Astrocyte of the spinal cord (primary cell): ENCODE data around the gene HHIPL1.

Source experiments
- DNase-seq: peaks from one replicate; pipeline ENCODE4 v3.0.0; 2011; ENCODE audit warnings: low read depth, low spot score
- H3K4me3 ChIP-seq: 2 replicates; pipeline ENCODE4 v1.5.1; 2011; ENCODE audit warnings: low read depth, mild to moderate bottlenecking, low read length, moderate library complexity
- in situ Hi-C: cut with HindIII; loops from 2 replicates; pipeline ENCODE4 v1.10.0; 2017; ENCODE audit warnings: low sequenced_read_pairs
- TF ChIP-seq, protein P1 (sequence below): IDR thresholded peaks from 2 replicates; pipeline ENCODE4 v1.5.1; 2012; ENCODE audit warnings: low read depth, mild to moderate bottlenecking, low read length, inconsistent platforms

The HHIPL1 gene

GRCh38 chr14:99674776-99675381, 29.9 kb downstream of the HHIPL1 start:
- no peak overlapping the region for H3K4me3 ChIP-seq
- DNase-seq, result no peak
- in situ Hi-C loops, result no loop called here
- TF ChIP-seq, protein P1, sequence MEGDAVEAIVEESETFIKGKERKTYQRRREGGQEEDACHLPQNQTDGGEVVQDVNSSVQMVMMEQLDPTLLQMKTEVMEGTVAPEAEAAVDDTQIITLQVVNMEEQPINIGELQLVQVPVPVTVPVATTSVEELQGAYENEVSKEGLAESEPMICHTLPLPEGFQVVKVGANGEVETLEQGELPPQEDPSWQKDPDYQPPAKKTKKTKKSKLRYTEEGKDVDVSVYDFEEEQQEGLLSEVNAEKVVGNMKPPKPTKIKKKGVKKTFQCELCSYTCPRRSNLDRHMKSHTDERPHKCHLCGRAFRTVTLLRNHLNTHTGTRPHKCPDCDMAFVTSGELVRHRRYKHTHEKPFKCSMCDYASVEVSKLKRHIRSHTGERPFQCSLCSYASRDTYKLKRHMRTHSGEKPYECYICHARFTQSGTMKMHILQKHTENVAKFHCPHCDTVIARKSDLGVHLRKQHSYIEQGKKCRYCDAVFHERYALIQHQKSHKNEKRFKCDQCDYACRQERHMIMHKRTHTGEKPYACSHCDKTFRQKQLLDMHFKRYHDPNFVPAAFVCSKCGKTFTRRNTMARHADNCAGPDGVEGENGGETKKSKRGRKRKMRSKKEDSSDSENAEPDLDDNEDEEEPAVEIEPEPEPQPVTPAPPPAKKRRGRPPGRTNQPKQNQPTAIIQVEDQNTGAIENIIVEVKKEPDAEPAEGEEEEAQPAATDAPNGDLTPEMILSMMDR, result no peak

- TF ChIP-seq, protein P1, result no peak
- in situ Hi-C loops, result no loop called here
- no peak overlapping the region for H3K4me3 ChIP-seq
- DNase-seq, result no peak
Measured at GRCh38 chr14:99675382-99675835, 30.5 kb downstream of the HHIPL1 start.

DNA sequence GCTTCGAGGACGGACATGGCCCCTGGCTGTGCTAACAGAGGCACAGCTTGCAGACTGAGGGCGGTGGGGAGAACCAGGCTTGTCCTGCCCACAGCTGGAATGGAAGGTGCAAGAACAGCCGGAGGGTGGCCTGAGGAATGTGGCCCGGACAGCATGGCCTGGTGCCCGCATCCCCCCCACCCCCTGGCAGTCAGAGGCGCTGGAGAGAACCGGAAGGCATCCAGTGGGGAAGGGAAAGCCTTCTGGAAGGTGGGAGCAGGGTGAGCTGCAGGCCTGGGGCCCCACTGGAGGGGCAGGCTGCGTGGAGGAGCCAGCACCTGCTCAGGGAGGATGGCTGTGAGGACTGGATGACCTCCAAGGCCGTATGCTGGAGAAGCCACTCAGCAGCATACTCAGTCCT, 31.0 kb downstream of the HHIPL1 start:
- no peak overlapping the region for H3K4me3 ChIP-seq
- DNase-seq, result no peak
- in situ Hi-C loops, result no loop called here
- TF ChIP-seq, protein P1, result no peak

- H3K4me3 ChIP-seq, result no peak overlapping the region
- no peak for DNase-seq
- in situ Hi-C loops, result no loop called here
- TF ChIP-seq, protein P1, result no peak
Measured at GRCh38 chr14:99676657-99677056, 31.7 kb downstream of the HHIPL1 start.

DNA sequence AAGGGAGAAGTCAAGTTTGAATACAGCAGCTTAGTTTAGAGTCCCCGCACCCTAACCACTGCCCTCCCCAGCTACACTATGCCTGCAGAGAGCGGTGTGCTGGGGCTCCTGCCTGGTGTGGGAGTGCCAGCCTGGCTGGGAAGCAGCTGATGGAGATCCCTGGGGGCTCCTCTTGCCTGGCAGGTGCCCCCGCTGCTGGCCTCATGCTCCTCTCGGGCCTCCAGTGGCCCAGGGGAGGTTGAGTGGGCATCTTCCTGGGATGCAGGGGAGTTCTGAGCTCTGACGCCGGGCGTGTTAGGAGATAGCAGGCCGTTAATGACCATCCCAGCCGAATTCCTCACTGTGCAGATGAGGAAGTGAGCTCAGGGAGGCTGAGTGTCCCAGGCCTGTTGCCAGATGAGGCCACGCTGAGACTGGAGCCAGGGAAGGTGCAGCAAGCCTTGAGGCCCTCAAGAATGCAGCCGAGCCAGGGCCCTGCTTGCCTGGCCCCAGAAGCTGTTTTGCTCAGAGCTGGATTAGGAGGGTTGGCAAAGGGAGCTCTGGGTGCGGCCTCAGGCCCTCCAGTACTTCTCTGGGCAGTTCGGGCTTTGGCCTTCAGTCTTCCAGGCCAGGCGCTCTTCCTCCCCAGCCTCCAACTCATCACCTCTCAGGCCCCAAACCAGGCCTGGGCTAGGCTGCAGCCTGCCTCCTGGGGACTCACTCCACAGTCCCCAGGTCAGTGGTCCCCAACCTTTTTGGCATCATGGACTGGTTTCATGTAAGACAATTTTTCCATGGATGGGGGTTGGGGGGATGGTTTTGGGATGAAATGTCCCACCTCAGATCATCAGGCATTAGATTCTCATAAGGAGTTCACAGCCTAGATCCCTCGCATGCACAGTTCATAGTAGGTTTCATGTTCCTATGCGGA, 32.6 kb downstream of the HHIPL1 start:
- in situ Hi-C loops, result no loop called here

GRCh38 chr14:99678198-99678597, 33.3 kb downstream of the HHIPL1 start:
- no peak for DNase-seq
- no peak overlapping the region for H3K4me3 ChIP-seq
- in situ Hi-C loops, result no loop called here
- TF ChIP-seq, protein P1, result no peak

More for the DNA sequence above, 32.6 kb downstream of the HHIPL1 start:
- H3K4me3 ChIP-seq, result no peak overlapping the region
- TF ChIP-seq, protein P1, result no peak
- no peak for DNase-seq
